DOHH2 (cell line): ENCODE measurements around the gene NLGN1.

Experiments used
- CTCF ChIP-seq: fragments of 200-600 bp; sonication (generic); IDR thresholded peaks from one replicate; pipeline ENCODE4 v1.5.1; 2014; ENCODE audit warnings: antibody characterized with exemption, mild to moderate bottlenecking, low read depth, low read length; ENCODE audit not compliant: poor library complexity, severe bottlenecking
- EZH2phosphoT487 ChIP-seq: fragments of 200-600 bp; sonication (generic); IDR thresholded peaks from 2 replicates; pipeline ENCODE4 v1.6.1; 2017; ENCODE audit warnings: borderline replicate concordance, mild to moderate bottlenecking, antibody characterized with exemption, low read length, moderate library complexity, mixed read lengths

GRCh38 chr3:174170248-174170647, 772.7 kb downstream of the NLGN1 start:
- TF ChIP-seq CTCF: no peak
- TF ChIP-seq EZH2phosphoT487: no peak
